Measurements from ENCODE around the gene INAFM2.

GRCh38 chr15:40338921-40339620, 15.6 kb downstream of the INAFM2 start:
- no peak for TF ChIP-seq POLR2A (IDR thresholded peaks at IDR 0.05; ENCODE audit: low read length)
- TF ChIP-seq GATA1 (IDR thresholded peaks at IDR 0.05; ENCODE audit: low read depth, low read length): no peak
